SK-N-DZ (cell line): ENCODE results near the gene SORCS2.

Experiments used
- DNase-seq: peaks from one replicate; pipeline ENCODE4 v3.0.0-alpha.2; 2015; ENCODE audit warnings: low spot score

SORCS2 gene

GRCh38 chr4:7523526-7523925, 331.2 kb downstream of the SORCS2 start:
- DNase-seq: no peak

DNA sequence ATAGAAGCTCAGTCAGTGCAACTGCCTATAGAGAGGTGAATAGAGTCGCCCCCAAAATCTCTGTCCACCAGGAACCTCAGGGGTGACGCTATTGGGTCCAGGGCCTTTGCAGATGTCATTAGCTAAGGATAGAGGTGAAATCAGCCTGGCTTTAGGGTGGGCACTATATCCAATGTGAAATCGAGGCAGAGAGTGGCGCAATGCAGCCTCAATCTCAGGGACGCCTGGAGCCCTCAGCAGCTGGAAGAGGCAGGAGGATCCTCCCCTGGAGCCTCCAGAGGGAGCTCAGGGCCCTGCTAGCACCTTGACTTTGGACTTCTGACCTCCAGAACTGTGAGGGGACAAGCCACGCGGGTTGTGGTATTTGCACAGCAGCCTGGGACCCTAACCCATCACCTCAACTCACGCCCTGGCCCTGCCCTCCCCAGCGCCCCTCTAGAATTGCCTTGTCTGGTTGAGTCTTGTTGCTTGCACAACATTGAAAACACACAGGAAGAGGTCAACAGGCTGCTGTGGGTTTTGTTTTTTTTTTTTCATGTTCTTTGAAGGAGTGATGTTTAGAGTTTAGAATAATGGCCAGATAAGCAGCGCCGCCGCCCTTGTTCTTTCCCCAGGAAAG, 331.8 kb downstream of the SORCS2 start:
- no peak for DNase-seq

GRCh38 chr4:7524843-7525242, 332.5 kb downstream of the SORCS2 start:
- DNase-seq: peak; percentile 10

DNA sequence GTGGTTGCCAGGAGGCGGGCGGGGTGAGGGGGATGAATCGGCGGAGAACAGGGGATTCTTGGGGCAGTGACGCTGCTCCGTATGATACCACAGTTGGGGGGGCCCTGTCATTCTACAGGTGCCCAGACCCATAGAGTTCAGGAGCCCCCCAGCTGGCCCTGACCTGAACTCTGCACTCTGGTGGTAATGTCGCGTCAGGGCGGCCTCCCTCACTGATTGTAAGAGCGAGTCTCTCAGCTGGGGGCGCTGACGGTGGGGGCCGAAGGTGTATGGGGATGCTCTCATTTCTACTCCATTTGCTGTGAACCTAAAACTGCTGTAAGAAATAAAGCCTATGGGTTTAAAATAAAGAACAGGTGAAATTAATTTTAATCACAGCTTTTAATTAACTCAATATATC, 334.2 kb downstream of the SORCS2 start:
- no peak for DNase-seq

DNA sequence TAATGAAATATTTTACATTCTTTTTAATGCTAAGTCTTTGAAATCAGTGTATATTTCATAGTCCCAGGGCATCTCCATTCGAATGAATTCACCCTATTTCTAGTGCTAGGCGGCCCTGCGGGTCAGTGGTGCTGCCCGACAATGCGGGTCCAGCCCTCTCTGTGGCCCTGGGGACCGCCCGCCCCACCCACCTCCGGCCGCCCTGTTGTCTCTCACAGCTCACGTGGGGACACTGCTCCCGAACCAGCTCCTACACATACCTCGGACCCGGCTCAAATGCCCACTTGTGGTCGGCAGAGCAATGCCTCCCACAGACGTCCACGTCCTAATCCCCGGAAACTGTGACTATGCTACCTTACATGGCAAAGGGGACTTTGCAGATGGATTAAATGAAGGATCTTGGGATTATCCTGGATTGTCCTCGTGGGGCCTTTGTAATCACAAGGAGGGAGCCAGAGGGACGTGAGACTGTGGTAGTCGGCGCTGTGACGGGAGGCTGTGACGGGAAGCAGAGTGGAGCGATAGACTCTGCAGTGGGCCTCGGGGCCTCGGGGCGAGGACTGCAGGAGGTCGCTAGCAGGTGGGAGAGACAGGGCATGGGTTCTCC, 334.7 kb downstream of the SORCS2 start:
- no peak for DNase-seq

DNA sequence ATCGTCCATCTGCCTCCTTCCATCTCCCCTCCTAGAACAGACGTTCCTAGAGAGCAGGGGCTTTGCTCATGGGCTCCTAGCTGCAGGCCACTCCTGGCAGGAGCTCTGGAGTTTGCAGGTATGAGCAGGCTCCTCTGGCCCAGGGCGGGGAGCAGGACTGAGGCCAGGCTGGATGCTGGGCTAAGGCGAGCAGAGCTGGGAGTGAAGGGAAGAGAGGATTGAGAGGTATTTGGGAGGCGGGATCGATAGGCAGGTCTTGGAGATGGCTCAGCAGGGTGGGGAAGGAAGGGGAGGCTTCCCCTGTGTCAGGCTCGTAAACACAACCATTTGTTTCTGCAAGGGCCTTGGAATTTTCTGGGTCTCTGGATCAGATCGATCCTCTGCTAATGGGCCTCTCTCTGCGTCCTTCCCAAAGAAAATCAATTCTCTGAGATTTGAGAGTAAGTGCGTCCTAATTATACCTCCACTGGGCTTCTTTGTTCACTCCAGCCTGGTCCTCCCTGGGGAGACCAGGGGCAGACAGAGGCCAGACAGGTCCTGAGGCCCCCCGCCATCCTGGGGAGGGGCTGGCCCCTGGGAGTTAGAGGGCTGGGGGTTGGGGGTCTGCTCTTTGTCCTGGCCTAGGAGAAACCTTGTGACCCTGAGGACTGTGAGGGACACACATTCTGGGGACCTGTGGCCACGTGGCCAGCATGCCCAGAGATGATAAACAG, 337.2 kb downstream of the SORCS2 start:
- no peak for DNase-seq

- DNase-seq: no peak
Observed at GRCh38 chr4:7530082-7530481, 337.7 kb downstream of the SORCS2 start.

DNA sequence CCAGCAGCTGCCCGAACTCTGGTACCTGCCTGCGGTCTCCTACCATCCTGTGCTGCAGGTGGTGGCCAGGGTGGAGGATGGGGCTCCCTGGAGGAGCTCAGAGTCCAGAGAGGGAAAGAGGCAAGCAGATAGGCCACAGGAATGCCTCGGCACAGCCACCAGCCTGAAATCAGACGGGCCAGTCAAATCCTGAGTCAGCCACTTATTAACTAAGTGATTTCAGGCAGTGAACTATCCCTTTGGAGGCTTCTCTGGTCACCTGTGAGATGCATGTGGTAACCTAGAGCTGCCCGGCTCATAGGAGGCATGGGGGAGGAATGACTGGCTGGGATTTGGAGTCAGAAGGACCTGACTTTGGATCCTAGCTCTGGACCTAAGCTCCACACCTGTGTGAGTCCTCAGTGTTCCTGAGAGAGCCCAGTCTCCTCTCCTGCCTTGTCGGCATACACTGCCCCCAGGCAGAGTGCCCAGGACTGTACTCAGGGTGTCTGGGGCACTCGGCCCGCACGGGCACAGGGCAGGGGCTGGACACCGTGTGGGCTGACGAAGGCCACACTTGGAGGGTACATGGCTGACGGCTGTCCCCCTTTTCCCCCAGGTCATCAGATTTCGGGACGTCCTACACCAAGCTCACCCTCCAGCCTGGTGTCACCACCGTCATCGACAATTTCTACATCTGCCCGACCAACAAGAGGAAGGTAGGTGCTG, 338.7 kb downstream of the SORCS2 start:
- DNase-seq: no peak

DNA sequence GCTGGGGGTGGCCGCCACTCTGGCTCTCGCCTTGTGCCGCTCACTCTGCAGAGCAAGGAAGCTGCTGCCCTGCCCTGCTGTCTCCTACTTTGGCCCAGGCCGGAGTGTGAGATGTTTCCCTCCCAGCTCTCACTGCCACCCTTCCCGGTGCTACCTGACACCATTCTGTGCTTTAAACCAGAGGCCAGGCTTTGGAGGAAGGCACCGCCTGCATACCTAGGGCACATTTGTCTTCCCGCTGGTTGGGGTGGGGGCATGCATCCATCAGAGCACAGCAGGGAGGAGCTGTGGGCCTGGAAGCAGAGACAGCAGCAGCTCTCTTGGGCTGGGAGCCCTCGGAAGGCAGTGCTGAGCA, 339.3 kb downstream of the SORCS2 start:
- no peak for DNase-seq

DNA sequence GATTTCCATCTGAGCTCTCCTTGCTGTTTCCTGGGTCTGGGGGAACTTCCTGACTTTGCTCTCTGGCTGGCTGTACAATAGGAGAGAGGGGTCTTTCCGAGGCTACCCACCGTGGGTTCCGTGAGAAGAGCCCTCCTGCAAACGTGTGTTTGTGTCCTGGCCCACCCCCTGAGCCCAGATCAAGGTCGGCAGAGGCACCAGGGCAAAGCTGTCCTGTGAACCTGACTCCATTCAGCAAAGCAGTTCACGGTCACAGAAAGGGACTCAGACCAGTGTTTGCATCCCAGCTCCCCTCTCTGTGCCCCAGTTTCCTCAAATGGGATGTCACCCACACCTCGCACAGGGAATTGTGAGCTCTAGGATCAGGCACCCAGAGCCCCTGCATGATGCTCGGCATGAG, 339.7 kb downstream of the SORCS2 start:
- DNase-seq: no peak

DNA sequence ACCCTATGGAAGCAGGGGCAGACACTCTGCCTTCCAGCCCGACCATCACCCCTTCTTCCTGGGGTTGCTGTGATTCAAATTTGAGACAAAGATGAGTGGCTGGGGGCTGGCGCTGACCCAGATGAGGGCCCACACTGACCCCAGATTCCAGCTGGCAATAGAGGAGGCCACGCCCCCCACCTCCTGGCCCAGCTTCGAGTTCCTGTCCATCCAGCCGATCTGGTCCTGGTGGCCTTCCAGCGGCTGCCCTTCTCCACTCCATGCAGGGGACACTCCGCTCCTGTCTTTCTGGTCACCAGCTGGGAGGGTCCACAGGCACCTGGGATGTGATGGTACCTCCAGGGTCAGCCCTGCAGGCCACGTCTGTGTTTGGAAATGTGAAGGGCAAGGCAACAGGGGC, 340.9 kb downstream of the SORCS2 start:
- no peak for DNase-seq

- no peak for DNase-seq
Observed at GRCh38 chr4:7535094-7535493, 342.8 kb downstream of the SORCS2 start.

DNA sequence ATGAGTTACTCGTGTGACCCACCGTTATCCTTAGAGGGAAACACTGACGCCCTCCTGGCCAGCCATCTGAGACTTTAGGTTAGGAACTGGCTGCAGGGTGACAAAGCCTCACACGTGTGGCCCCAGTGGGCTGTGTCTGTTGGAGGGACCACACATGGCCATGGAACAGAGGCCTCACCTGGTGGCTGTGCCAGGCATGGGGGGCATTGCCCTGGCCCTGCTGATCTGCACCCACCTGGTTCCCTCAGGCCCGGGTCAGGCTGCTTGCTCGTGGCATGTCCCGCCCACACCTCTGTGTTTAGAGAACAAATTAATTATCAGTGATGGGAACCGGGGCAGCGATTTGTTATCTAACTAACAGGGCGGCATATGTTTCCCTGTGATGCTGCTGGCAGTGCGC, 343.3 kb downstream of the SORCS2 start:
- DNase-seq: no peak

- no peak for DNase-seq
Observed at GRCh38 chr4:7536876-7537275, 344.5 kb downstream of the SORCS2 start.

- no peak for DNase-seq
Observed at GRCh38 chr4:7537853-7538400, 345.6 kb downstream of the SORCS2 start.

DNA sequence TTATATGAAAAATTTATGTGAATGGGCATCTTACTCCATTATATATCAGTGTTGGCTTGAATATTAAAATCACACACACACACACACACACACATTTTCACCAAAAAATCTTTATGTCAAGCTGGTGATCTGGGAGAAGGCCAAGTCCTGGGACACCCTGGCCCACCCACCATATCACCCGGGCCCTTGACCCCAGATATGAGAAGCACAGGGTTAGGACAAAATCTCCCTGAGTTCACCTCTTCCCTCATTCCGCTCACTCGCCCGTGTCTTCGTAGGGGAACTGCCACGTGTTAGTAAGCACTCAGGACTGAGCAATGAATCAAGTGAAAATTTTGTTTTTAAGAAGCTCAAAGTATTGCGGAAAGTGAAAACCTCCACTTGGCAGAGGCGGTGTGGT, 346.2 kb downstream of the SORCS2 start:
- DNase-seq: no peak

- no peak for DNase-seq
Observed at GRCh38 chr4:7539186-7539585, 346.8 kb downstream of the SORCS2 start.

GRCh38 chr4:7539659-7540058, 347.3 kb downstream of the SORCS2 start:
- no peak for DNase-seq

DNA sequence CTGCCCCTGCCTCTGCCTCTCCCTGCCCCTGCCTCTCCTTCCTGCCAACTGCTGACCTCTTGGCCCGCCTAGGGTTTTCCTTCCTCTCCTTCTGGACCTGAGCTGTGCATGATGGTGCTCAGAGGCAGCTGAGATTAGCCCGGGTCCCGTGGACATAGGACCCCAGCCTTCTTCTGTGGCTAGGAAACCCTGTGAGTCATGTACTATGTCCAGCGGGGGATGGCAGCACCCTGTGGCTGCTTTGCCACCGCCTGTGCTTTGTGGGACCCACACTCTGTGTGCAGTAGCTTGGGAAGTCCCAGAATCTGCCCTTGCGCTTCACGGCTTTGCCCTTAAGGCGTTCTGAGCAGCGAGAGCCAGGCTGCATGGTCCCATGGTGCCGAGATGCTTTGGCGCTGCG, 347.9 kb downstream of the SORCS2 start:
- DNase-seq: no peak

GRCh38 chr4:7540654-7541413, 348.5 kb downstream of the SORCS2 start:
- DNase-seq: no peak

- DNase-seq: no peak
Observed at GRCh38 chr4:7541414-7541810, 349.1 kb downstream of the SORCS2 start.

DNA sequence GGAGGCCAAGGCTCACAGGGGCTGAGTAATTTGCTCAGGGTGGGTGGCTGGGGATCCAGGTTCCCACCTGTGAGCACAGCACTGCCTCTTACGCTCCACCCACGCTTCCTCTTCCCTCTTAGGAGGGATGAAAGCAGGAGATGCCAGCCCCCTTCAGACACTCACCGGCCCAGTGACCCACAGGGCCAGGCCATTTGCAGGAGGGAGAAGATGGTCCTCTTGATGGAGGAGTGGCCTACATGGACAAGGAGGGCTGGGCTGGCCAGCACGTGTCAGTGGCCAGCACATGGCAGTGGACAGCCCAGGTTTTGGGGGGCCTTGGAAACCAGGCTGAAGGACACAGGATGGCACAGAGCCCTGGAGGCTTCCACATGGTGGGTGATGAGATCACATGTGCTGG, 350.4 kb downstream of the SORCS2 start:
- no peak for DNase-seq
